Spleen (tissue), 11 donors: Measurements from ENCODE around the gene MME. TPM values are rescaled to one million over a fixed set of nuclear protein-coding genes. Genes with fewer than 3 reads are reported as not detected.
A peak's percentile ranks its signal among the peaks of the same experiment; 100 is the strongest.

Source experiments
- DNase-seq: peaks from one replicate; pipeline ENCODE4 v3.0.0-alpha.2; 2020
- H3K27ac ChIP-seq, 8 donors: fragments of 200-600 bp; sonication (generic) in 7 of 8; 1 replicate in 4 of 8; 2 replicates in 4 of 8; pipeline versions ENCODE4 v1.5.0 to v1.8.0; 2016 to 2021; ENCODE audit warnings: inconsistent platforms in 4 of 8, mild to moderate bottlenecking in 4 of 8, moderate library complexity in 1 of 8
- H3K27me3 ChIP-seq, 7 donors: fragments of 200-600 bp; sonication (generic) in 6 of 7; replicated peaks in 1 of 7; 1 replicate in 4 of 7; 2 replicates in 3 of 7; pipeline versions ENCODE4 v1.5.0 to v1.8.0; 2016 to 2021; ENCODE audit warnings: inconsistent platforms in 3 of 7, mild to moderate bottlenecking in 1 of 7
- H3K36me3 ChIP-seq, 6 donors: fragments of 200-600 bp; sonication (generic) in 5 of 6; 1 replicate in 4 of 6; 2 replicates in 2 of 6; pipeline versions ENCODE4 v1.5.0 to v1.8.0; 2016 to 2021; ENCODE audit warnings: inconsistent platforms in 2 of 6
- H3K4me1 ChIP-seq, 6 donors: fragments of 200-600 bp; sonication (generic) in 5 of 6; 1 replicate in 3 of 6; 2 replicates in 3 of 6; pipeline versions ENCODE4 v1.5.0 to v1.8.0; 2016 to 2021; ENCODE audit warnings: inconsistent platforms in 3 of 6
- H3K4me3 ChIP-seq, 8 donors: fragments of 200-600 bp; sonication (generic) in 7 of 8; 1 replicate in 4 of 8; 2 replicates in 4 of 8; pipeline versions ENCODE4 v1.5.0 to v1.8.0; 2016 to 2021; ENCODE audit warnings: inconsistent platforms in 4 of 8, mild to moderate bottlenecking in 4 of 8, moderate library complexity in 2 of 8
- H3K9me3 ChIP-seq, 8 donors: fragments of 200-600 bp; sonication (generic) in 7 of 8; 1 replicate in 4 of 8; 2 replicates in 4 of 8; pipeline versions ENCODE4 v1.5.0 to v1.8.0; 2016 to 2021; ENCODE audit warnings: inconsistent platforms in 4 of 8
- POLR2A ChIP-seq, 3 donors: fragments of 450-650 bp; IDR thresholded peaks; one replicate each; pipeline ENCODE4 v1.5.1; 2017; ENCODE audit warnings: antibody characterized with exemption in 3 of 3, mild to moderate bottlenecking in 1 of 3
- POLR2AphosphoS5 ChIP-seq, 3 donors: sonication (generic); formaldehyde crosslinking; IDR thresholded peaks; one replicate each; pipeline ENCODE4 v1.5.1; 2017; ENCODE audit warnings: antibody characterized with exemption in 3 of 3
- WGBS, 5 donors: extraction: QIAGEN DNeasy Blood & Tissue Kit in 3 of 5; methylation state at CpG; one replicate each; pipeline versions ENCODE4 v1.1.5 to v1.1.7; 2013 to 2018; 5-methylcytosine and 5-hydroxymethylcytosine counted together
- intact Hi-C: fragments of 100-400 bp; cut with DNase I; formaldehyde crosslinking; loops from one replicate; pipeline ENCODE4 v1.15.0; 2023; ENCODE audit warnings: low total_unique reads
- polyA plus RNA-seq, 3 donors: library from polyadenylated mRNA; stranded (reverse); fragments of 200-250 nt; gene quantifications; one replicate each; pipeline ENCODE4 v1.2.1, GENCODE V29; 2013
- total RNA-seq, 7 donors: library from RNA; depleted of rRNA in 3 of 7; stranded (reverse); fragments of >200 nt in 3 of 7; fragmentation: NEBNext Ultra II Directional in 4 of 7; extraction: Animal tissue kit (Norgen Biotek cat#: 25700) in 4 of 7; gene quantifications; one replicate each; pipeline versions ENCODE4 v1.1.0 to v1.2.1, GENCODE V29; 2016 to 2021
- TF ChIP-seq, protein P1 (sequence below), 11 experiments: fragments of 200-600 bp in 7 of 11; fragments of 450-650 bp in 4 of 11; sonication (generic) in 4 of 11; IDR thresholded peaks in 8 of 11; conservative IDR thresholded peaks in 3 of 11; 1 replicate in 7 of 11; 2 replicates in 4 of 11; pipeline versions ENCODE4 v1.4.0 to v1.8.0; 2016 to 2021; ENCODE audit warnings: antibody characterized with exemption in 11 of 11, inconsistent platforms in 4 of 11, mild to moderate bottlenecking in 1 of 11
- donor health status: healthy with polysubstance abuse.
- donor health status: DM: no; HTN: no; CAD: no; lungs with moderate emphysema.
- donor health status: DM: no; HTN: no; CAD: no.
- donor health status: Bipolar disorder and iron deficiency.
- donor health status: healthy.
- donor health status: DM: no; HTN: no; CAD: no.
- donor health status: DM: yes; HTN: yes; CAD: no.

MME gene
- total and polyA plus RNA-seq, 10 donors: 0.50 to 43.2 (median 13.2) TPM

DNA sequence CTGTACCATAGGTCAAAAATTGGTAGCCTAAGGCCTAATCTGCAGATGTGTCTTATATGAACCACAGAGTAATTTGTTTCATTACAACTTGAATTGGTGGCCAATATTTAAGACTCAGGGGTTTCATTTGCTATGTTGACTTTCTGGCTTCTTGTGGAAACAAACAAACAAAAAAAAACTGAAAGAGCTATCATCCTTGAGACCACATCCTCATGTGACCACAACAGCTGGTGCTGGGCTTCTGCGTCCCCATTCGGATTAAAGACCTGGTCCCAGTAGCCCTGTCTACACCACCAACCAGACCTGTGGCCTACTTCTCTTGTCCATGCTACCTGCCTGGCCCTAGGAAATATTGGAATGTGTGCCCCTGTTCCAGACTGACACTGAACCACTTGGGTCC lies 151.7 kb downstream of the MME start:
- 71 to 83% (median 75%) methylated on average over 2 of the region's 2 CpGs for WGBS, 5 donors

DNA sequence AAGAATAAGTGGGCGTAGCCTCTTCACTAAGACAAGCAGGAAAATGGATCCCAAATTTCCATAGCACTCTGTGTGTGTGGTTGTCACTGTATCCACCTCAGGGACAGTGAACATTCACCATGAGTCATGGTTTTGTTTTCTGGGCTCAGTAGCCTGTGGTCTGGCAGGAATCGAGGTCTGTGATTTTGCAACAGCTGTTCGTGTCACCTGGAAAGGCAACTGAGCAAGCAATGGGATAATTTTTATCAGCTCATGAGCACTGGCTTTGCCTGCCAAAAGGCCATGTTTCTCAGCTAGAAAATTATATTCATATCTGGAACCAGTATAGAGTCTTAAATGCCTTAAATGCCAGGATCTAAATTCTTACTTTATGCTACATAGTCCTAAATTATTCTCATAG lies 152.5 kb downstream of the MME start:
- intact Hi-C loops: no loop called here
- 58 to 70% (median 62%) methylated on average over 3 of the region's 3 CpGs for WGBS, 5 donors

More for the DNA sequence above, 151.7 kb downstream of the MME start:
- H3K27me3 ChIP-seq: no peaks in the 10 kb centered on the region
- no peaks in the 10 kb centered on the region for H3K9me3 ChIP-seq
- DNase-seq: no peak
- TF ChIP-seq, protein P1, sequence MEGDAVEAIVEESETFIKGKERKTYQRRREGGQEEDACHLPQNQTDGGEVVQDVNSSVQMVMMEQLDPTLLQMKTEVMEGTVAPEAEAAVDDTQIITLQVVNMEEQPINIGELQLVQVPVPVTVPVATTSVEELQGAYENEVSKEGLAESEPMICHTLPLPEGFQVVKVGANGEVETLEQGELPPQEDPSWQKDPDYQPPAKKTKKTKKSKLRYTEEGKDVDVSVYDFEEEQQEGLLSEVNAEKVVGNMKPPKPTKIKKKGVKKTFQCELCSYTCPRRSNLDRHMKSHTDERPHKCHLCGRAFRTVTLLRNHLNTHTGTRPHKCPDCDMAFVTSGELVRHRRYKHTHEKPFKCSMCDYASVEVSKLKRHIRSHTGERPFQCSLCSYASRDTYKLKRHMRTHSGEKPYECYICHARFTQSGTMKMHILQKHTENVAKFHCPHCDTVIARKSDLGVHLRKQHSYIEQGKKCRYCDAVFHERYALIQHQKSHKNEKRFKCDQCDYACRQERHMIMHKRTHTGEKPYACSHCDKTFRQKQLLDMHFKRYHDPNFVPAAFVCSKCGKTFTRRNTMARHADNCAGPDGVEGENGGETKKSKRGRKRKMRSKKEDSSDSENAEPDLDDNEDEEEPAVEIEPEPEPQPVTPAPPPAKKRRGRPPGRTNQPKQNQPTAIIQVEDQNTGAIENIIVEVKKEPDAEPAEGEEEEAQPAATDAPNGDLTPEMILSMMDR (IDR thresholded peaks at IDR 0.05 in 8 of 11, conservative IDR thresholded peaks at IDR 0.05 in 3 of 11): no peak
- TF ChIP-seq POLR2A (IDR thresholded peaks at IDR 0.05) (no peak), POLR2AphosphoS5 (IDR thresholded peaks at IDR 0.05) (no peak)
- intact Hi-C loops: no loop called here
- H3K4me3 ChIP-seq: no peak overlapping the region
- no peaks in the 10 kb centered on the region for H3K4me1 ChIP-seq
- H3K36me3 ChIP-seq: no peaks in the 10 kb centered on the region
- H3K27ac ChIP-seq: no peak overlapping the region

DNA sequence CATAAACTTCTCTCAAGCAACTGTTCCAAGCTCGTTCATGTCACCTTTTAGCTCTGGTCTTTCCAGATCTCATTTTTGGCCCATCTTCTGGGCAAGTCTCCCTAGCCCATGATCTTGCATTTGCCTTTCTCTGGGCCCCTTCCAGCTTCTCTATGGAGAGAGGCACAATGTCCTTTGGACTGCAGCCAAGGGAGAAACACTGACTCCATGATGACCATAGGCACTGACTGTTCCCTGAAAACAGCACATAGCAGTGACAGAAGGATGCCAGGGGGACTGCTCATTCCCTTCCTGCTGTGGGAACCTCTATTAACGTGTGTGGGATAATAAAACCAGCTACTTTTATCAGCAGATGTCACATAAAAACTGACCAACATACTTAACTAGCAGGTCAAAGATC lies 153.1 kb downstream of the MME start:
- intact Hi-C loops: no loop called here
- Histone ChIP-seq H3K27me3 (no peaks in the 10 kb centered on the region), H3K36me3 (no peaks in the 10 kb centered on the region), H3K9me3 (no peaks in the 10 kb centered on the region), H3K4me3 (no peak overlapping the region), H3K4me1 (no peaks in the 10 kb centered on the region), H3K27ac (peak overlapping the region in 3 of 8 donors; percentile 14 to 40 (median 32))
- 44 to 75% (median 58%) methylated on average over 2 of the region's 2 CpGs for WGBS, 5 donors
- TF ChIP-seq, protein P1 (IDR thresholded peaks at IDR 0.05 in 8 of 11, conservative IDR thresholded peaks at IDR 0.05 in 3 of 11): no peak
- TF ChIP-seq POLR2AphosphoS5 (IDR thresholded peaks at IDR 0.05): peak in 1 of 3 donors; percentile 11
- DNase-seq: no peak

More for the DNA sequence above, 152.5 kb downstream of the MME start:
- TF ChIP-seq POLR2A (IDR thresholded peaks at IDR 0.05) (no peak), POLR2AphosphoS5 (IDR thresholded peaks at IDR 0.05) (no peak)
- TF ChIP-seq, protein P1 (IDR thresholded peaks at IDR 0.05 in 8 of 11, conservative IDR thresholded peaks at IDR 0.05 in 3 of 11): no peak
- no peak for DNase-seq
- no peak overlapping the region for H3K4me3 ChIP-seq
- no peaks in the 10 kb centered on the region for H3K9me3 ChIP-seq
- H3K4me1 ChIP-seq: no peaks in the 10 kb centered on the region
- peak overlapping the region in 3 of 8 donors; percentile 14 to 40 (median 32) for H3K27ac ChIP-seq
- H3K27me3 ChIP-seq: no peaks in the 10 kb centered on the region
- H3K36me3 ChIP-seq: no peaks in the 10 kb centered on the region

Other genes with a start within 250 kb of the MME start
- gene STRIT1, start 213.4 kb downstream of the MME start, total RNA-seq: not detected
- under 1 TPM in 1 of 3 donors, not detected in 2; 0.43 TPM for gene STRIT1, start 213.4 kb downstream of the MME start, polyA plus RNA-seq